Nephron (organoid): ENCODE results near the gene PRKAR1B.

Experiments used
- H3K27ac Mint-ChIP-seq, 3 experiments: 2 replicates each; pipeline ENCODE4 v1.8.0; 2020; ENCODE audit warnings: mixed read lengths in 3 of 3, mild to moderate bottlenecking in 2 of 3, moderate library complexity in 1 of 3
- H3K27me3 Mint-ChIP-seq: 2 replicates; pipeline ENCODE4 v1.8.0; 2021; ENCODE audit warnings: low read depth, mild to moderate bottlenecking, moderate library complexity, mixed read lengths
- H3K36me3 Mint-ChIP-seq: 2 replicates; pipeline ENCODE4 v1.8.0; 2020; ENCODE audit warnings: low read depth, mixed read lengths
- H3K4me1 Mint-ChIP-seq: 2 replicates; pipeline ENCODE4 v1.8.0; 2020; ENCODE audit warnings: mixed read lengths
- H3K4me3 Mint-ChIP-seq, 3 experiments: 2 replicates each; pipeline ENCODE4 v1.8.0; 2020; ENCODE audit warnings: mild to moderate bottlenecking in 3 of 3, mixed read lengths in 3 of 3, moderate library complexity in 2 of 3
- H3K9me3 Mint-ChIP-seq: 2 replicates; pipeline ENCODE4 v1.8.0; 2020; ENCODE audit warnings: mixed read lengths
- TF ChIP-seq, protein P1 (sequence below), 3 experiments: fragments of 200-600 bp; sonication (generic); IDR thresholded peaks; one replicate each; pipeline ENCODE4 v1.5.0; 2021; ENCODE audit warnings: antibody characterized with exemption in 3 of 3; ENCODE audit not compliant: unreplicated experiment in 3 of 3

The PRKAR1B gene

DNA sequence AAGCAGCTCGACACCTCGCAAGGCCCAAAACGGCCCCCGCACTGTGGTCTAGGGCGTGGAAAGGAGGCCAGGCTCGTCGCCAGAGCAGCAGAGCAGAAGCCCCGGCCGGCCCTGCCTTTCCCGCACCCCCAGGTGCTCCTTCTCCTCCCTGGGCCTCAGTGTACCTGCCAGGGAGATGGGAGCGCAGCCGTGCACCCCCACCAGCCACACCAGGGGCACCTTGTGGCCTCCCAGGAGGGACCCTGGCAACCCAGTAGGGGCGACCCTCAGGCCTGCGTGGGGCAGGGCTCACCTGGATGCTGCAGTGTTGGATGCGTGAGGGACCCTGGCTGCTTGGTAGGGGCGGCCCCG, 217.0 kb downstream of the PRKAR1B start:
- TF ChIP-seq, protein P1, sequence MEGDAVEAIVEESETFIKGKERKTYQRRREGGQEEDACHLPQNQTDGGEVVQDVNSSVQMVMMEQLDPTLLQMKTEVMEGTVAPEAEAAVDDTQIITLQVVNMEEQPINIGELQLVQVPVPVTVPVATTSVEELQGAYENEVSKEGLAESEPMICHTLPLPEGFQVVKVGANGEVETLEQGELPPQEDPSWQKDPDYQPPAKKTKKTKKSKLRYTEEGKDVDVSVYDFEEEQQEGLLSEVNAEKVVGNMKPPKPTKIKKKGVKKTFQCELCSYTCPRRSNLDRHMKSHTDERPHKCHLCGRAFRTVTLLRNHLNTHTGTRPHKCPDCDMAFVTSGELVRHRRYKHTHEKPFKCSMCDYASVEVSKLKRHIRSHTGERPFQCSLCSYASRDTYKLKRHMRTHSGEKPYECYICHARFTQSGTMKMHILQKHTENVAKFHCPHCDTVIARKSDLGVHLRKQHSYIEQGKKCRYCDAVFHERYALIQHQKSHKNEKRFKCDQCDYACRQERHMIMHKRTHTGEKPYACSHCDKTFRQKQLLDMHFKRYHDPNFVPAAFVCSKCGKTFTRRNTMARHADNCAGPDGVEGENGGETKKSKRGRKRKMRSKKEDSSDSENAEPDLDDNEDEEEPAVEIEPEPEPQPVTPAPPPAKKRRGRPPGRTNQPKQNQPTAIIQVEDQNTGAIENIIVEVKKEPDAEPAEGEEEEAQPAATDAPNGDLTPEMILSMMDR (IDR thresholded peaks at IDR 0.05; ENCODE audit: unreplicated experiment in 3 of 3) = no peak
- Mint-ChIP-seq H3K27ac (no peak overlapping the region), H3K9me3 (no peaks in the 10 kb centered on the region), H3K27me3 (peaks cover 6% of the 10 kb centered on the region), H3K4me1 (peaks cover 19% of the 10 kb centered on the region), H3K4me3 (no peak overlapping the region), H3K36me3 (peaks cover 3% of the 10 kb centered on the region)

DNA sequence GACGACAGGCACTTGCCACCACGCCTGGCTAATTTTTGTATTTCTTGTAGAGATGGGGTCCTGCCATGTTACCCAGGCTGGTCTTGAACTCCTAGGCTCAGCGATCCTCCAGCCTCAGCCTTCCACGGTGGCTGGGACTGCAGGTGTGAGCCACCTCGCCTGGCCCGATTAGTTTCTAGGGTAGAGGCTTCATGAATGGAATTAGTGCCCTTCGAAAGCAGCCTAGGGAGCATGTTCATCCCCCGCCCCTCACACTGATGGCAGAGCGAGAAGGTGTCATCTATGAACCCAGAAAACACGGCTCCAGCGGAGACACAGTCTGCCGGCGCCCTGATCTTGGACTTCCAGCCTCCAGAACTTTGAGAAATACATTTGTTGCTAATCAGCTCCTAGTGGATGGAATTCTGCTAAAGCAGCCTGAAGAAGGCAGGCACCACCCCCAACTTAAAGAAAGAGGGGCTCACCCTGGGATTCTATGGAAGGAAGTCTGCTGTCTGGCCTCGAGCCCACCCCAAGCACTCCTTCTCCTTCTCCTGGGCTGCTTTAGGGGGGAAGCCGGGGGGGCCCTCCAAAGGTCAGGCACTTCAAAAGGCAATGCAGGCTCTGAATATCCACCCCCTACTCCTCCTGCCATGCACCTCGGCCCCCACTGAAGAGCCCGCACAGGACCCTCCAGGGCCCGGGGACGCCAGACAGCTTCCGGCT, 217.5 kb downstream of the PRKAR1B start:
- Mint-ChIP-seq H3K4me3 (no peak overlapping the region), H3K36me3 (peaks cover 4% of the 10 kb centered on the region), H3K4me1 (peaks cover 17% of the 10 kb centered on the region)

DNA sequence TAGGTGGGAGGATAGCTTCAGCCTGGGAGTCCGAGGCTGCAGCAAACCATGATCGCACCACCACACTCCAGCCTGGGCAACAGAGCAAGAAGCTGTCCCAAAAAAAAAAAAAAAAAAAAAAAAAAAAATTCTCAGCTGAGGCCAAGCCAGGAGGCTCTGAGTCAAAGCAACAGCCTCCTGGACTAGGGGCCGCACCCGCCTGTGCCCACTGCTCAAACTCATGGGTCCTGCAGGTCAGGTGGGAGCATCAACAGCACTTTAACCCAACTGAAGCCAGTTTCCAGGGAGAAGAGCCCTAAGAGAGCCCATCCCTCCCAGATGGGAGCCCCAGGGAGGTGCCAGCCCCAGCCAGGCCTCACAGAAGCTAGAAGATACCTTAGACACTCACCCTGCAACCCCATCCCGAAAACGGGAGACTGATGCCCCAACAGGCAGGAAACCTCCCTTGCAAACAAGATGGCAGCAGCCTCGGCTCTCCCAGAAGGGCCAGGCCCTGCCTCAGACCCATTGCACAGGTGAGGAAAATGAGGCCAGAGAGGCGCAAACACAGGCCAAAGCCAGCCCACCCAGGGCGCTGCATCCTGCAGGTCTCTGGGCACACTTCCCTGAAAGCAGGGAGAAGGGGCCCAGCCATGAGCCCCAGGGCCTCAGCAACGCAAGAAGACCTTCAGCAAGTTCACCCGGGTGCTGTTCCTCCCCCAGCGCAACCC, 218.5 kb downstream of the PRKAR1B start:
- H3K4me3 Mint-ChIP-seq = no peak overlapping the region
- H3K9me3 Mint-ChIP-seq = no peaks in the 10 kb centered on the region
- peaks cover 4% of the 10 kb centered on the region for H3K27me3 Mint-ChIP-seq
- no peak overlapping the region for H3K27ac Mint-ChIP-seq
- TF ChIP-seq, protein P1 (IDR thresholded peaks at IDR 0.05; ENCODE audit: unreplicated experiment in 3 of 3) = no peak
- peaks cover 15% of the 10 kb centered on the region for H3K4me1 Mint-ChIP-seq
- H3K36me3 Mint-ChIP-seq = peaks cover 4% of the 10 kb centered on the region

More for the DNA sequence above, 217.5 kb downstream of the PRKAR1B start:
- TF ChIP-seq, protein P1 (IDR thresholded peaks at IDR 0.05; ENCODE audit: unreplicated experiment in 3 of 3) = no peak
- Mint-ChIP-seq H3K27ac (no peak overlapping the region), H3K9me3 (no peaks in the 10 kb centered on the region), H3K27me3 (peaks cover 4% of the 10 kb centered on the region)

DNA sequence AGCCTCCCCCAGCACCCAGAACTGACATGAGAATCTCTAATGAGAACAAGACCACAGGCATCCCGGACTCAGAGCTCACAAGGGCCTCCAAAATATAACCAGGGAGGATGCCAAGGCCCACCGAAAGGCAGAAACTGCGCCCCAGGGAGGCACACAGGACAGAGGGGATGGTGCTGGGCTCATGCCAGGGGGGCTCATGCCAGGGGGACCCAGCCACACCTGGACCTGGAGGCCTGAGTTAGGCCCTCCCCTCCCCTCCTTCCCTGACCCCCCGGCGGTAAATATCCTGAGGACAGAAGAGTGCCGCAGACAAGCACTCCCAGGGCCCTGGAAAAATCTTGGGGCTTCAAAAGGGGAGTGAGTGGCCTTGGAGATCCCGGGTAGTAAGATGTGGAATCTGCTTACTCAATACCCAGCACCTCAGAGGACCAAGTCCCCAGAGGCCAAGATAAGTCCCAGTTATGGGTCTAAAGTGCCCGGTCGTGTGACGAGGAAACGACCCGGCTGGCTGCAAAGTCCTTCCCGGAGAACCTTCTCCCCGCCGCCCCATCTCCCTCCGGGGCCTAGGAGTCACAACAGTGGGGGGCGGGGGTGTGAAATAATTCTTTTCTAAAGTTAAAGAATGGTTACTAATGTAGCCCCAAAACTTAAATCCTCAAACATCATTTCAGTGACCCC, 219.3 kb downstream of the PRKAR1B start:
- Mint-ChIP-seq H3K27me3 (peaks cover 4% of the 10 kb centered on the region), H3K36me3 (peaks cover 6% of the 10 kb centered on the region), H3K9me3 (no peaks in the 10 kb centered on the region), H3K27ac (no peak overlapping the region), H3K4me3 (no peak overlapping the region), H3K4me1 (peaks cover 16% of the 10 kb centered on the region)
- TF ChIP-seq, protein P1 (IDR thresholded peaks at IDR 0.05; ENCODE audit: unreplicated experiment in 3 of 3) = no peak

DNA sequence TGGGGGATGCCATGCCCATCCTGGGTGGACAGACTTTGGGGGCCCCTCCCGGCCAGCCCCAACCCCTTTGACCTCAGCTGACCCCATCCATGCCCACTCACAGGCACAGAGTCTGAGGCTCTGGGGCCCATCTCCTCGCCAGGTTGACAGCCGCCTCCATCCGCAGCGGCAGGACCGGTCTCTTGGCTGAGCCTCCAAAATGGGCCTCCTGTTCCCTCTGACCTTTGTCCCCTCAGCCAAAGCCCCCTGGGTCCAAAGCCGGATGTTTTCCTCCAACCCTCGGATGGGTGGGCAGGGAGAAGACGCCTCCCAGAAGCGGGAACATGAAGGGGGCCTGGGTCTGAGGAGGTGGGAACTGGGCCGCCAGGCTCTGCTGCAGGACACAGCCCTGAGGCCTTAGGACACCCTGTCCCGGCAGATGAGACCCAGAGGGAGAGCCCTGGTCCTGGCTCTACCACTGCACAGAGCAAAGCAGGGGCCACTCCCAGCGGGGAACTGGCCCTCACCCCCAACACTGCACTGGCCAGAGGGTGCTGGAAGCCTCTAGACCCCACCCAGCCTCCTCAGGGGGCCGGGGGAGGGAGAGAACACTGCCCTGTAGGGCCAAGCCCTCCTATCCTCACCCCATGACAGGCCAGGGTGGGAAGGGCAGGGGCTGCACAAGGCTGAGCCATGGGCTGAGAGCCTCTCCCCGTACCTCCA, 220.0 kb downstream of the PRKAR1B start:
- Mint-ChIP-seq H3K4me3 (no peak overlapping the region), H3K27ac (no peak overlapping the region), H3K36me3 (peaks cover 9% of the 10 kb centered on the region), H3K4me1 (peaks cover 20% of the 10 kb centered on the region), H3K9me3 (no peaks in the 10 kb centered on the region), H3K27me3 (peaks cover 4% of the 10 kb centered on the region)
- TF ChIP-seq, protein P1 (IDR thresholded peaks at IDR 0.05; ENCODE audit: unreplicated experiment in 3 of 3) = no peak
